HG03571 (cell line): ENCODE results near the gene PANX2.

Source experiments
- ATAC-seq: cut with Tn5 transposase; IDR thresholded peaks from one replicate; pipeline ENCODE4 v1.9.1; 2021; ENCODE audit not compliant: unreplicated experiment

Gene PANX2

GRCh38 chr22:50227579-50228215 is 57.2 kb downstream of the PANX2 start:
- no peak for ATAC-seq

GRCh38 chr22:50228366-50228765 is 57.8 kb downstream of the PANX2 start:
- ATAC-seq, result no peak

GRCh38 chr22:50229370-50229769 is 58.8 kb downstream of the PANX2 start:
- no peak for ATAC-seq
